H1 (cell line): ENCODE measurements around the gene STK39.

ENCODE experiments used
- ATF3 ChIP-seq: IDR thresholded peaks from 2 replicates; pipeline ENCODE4 v1.6.1; 2011; ENCODE audit warnings: low read depth, mild to moderate bottlenecking, low read length; ENCODE audit not compliant: insufficient read depth
- CHD2 ChIP-seq: IDR thresholded peaks from 2 replicates; pipeline ENCODE4 v1.6.1; 2012; ENCODE audit warnings: low read length, improper control_type of control experiment
- CTCF ChIP-seq, 3 experiments: IDR thresholded peaks; 1 replicate in 2 of 3; 2 replicates in 1 of 3; pipeline versions ENCODE4 v1.5.1 to v1.6.1; 2011; ENCODE audit warnings: low read length in 3 of 3, mild to moderate bottlenecking in 3 of 3, inconsistent platforms in 2 of 3, low read depth in 1 of 3, moderate library complexity in 1 of 3; ENCODE audit not compliant: insufficient read depth in 1 of 3; ENCODE audit errors: control extremely low read depth in 1 of 3
- EP300 ChIP-seq, 2 experiments: IDR thresholded peaks; 1 replicate in 1 of 2; 2 replicates in 1 of 2; pipeline ENCODE4 v1.6.1; 2011 to 2012; ENCODE audit warnings: low read depth in 2 of 2, low read length in 2 of 2, mild to moderate bottlenecking in 2 of 2, borderline replicate concordance in 1 of 2, inconsistent platforms in 1 of 2, moderate library complexity in 1 of 2
- JUN ChIP-seq: IDR thresholded peaks from 2 replicates; pipeline ENCODE4 v1.6.1; 2011; ENCODE audit warnings: low read depth, mild to moderate bottlenecking, improper control_type of control experiment, low read length
- MAFK ChIP-seq: IDR thresholded peaks from 2 replicates; pipeline ENCODE4 v1.6.1; 2012; ENCODE audit warnings: low read depth, mild to moderate bottlenecking, improper control_type of control experiment, low read length
- MAX ChIP-seq: IDR thresholded peaks from 2 replicates; pipeline ENCODE4 v1.6.1; 2012; ENCODE audit warnings: inconsistent platforms
- NRF1 ChIP-seq: IDR thresholded peaks from 2 replicates; pipeline ENCODE4 v1.6.1; 2011; ENCODE audit warnings: mild to moderate bottlenecking, low read depth, low read length, improper control_type of control experiment
- POLR2A ChIP-seq, 2 experiments: IDR thresholded peaks; 1 replicate in 1 of 2; 2 replicates in 1 of 2; pipeline ENCODE4 v1.6.1; 2011; ENCODE audit warnings: low read depth in 2 of 2, low read length in 2 of 2, mild to moderate bottlenecking in 2 of 2; ENCODE audit errors: control extremely low read depth in 1 of 2

DNA sequence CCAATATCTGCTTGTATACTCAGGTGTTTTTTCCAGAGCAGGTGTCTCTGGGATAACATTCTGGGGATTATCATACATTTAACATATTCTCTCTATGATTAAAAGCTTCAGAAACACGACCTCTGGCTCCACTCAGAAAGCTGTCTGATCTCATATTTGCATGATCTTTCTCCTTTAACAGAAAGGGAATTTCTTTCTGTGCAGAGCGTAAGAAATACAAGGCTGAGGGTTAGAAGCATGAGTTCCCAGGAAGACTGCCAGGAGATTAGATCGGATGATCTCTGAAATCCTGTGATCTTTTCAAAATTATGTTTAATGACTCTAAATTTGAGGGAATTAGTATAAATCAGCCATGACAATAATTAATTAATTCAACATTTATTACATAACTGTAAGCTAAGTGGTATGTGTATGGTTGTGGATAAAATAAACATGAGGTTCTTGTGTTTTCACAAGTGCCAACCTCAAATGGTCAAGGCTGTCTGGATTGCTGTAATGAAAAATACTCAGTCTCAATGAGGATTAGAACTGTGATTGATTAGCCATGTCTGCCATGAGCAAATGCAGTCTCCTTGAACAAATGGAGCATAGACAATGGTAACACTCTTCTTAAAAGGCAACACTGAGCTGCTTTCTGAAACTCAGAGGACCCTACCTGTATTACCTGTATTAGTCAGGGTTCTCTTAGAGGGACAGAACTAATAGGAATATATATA is 304.9 kb downstream of the STK39 start:
- no peak for TF ChIP-seq ATF3
- no peak for TF ChIP-seq POLR2A (IDR thresholded peaks at IDR 0.05; ENCODE audit: control extremely low read depth in 1 of 2, low read depth in 2 of 2, low read length in 2 of 2)
- no peak for TF ChIP-seq MAFK
- TF ChIP-seq EP300 (IDR thresholded peaks at IDR 0.05; ENCODE audit: borderline replicate concordance in 1 of 2, low read depth in 2 of 2, low read length in 2 of 2): no peak
- no peak for TF ChIP-seq CTCF (IDR thresholded peaks at IDR 0.05; ENCODE audit: control extremely low read depth in 1 of 3, insufficient read depth in 1 of 3, low read depth in 1 of 3, low read length in 3 of 3)
- TF ChIP-seq MAX: no peak
- no peak for TF ChIP-seq NRF1
- TF ChIP-seq JUN: no peak
- no peak for TF ChIP-seq CHD2
